LoVo (cell line): ENCODE measurements around the gene TAP2.
A peak's percentile ranks its signal among the peaks of the same experiment; 100 is the strongest.

Experiments
- DNase-seq: peaks from one replicate; pipeline ENCODE4 v3.0.0-alpha.2; 2016; ENCODE audit warnings: low spot score

TAP2 gene

GRCh38 chr6:32854376-32855178 lies 16.0 kb upstream of the TAP2 start:
- DNase-seq = no peak

GRCh38 chr6:32853541-32854375 lies 15.2 kb upstream of the TAP2 start, which contains the start of the genes PSMB9 and TAP1:
Gene PSMB9, plus strand, starts transcription at chr6:32854192. Its CDS starts 38 bp downstream, at chr6:32854230.
Gene TAP1, minus strand, starts transcription at chr6:32853704. Its CDS starts 68 bp downstream, at chr6:32853636.
- peak; percentile 93 for DNase-seq

- no peak for DNase-seq
Observed at GRCh38 chr6:32852844-32853540, 14.5 kb upstream of the TAP2 start.

- DNase-seq = no peak
Observed at GRCh38 chr6:32852018-32852843, 13.7 kb upstream of the TAP2 start.

- DNase-seq = no peak
Observed at GRCh38 chr6:32851025-32851424, 12.5 kb upstream of the TAP2 start.

GRCh38 chr6:32849126-32849525 lies 10.6 kb upstream of the TAP2 start:
- no peak for DNase-seq

GRCh38 chr6:32847795-32848194 lies 9.3 kb upstream of the TAP2 start:
- no peak for DNase-seq

- no peak for DNase-seq
Observed at GRCh38 chr6:32847004-32847403, 8.5 kb upstream of the TAP2 start.

GRCh38 chr6:32845384-32845884 lies 6.9 kb upstream of the TAP2 start:
- no peak for DNase-seq

GRCh38 chr6:32844839-32845383 lies 6.4 kb upstream of the TAP2 start:
- no peak for DNase-seq

GRCh38 chr6:32843979-32844838 lies 5.7 kb upstream of the TAP2 start, which contains the start of gene PSMB8:
Gene PSMB8, minus strand, starts transcription at chr6:32844047. Its CDS starts 51 bp downstream, at chr6:32843996.
- peak; percentile 98 for DNase-seq

GRCh38 chr6:32843331-32843978 lies 4.9 kb upstream of the TAP2 start:
- DNase-seq = no peak

- no peak for DNase-seq
Observed at GRCh38 chr6:32842690-32843089, 4.2 kb upstream of the TAP2 start.

- DNase-seq = no peak
Observed at GRCh38 chr6:32842021-32842650, 3.6 kb upstream of the TAP2 start.

GRCh38 chr6:32840604-32841246 lies 2.2 kb upstream of the TAP2 start:
- DNase-seq = no peak

- no peak for DNase-seq
Observed at GRCh38 chr6:32839356-32839755, 817 bp upstream of the TAP2 start.

GRCh38 chr6:32837651-32838113 lies 857 bp downstream of the TAP2 start:
- DNase-seq = peak; percentile 29

- DNase-seq = no peak
Observed at GRCh38 chr6:32836873-32837272, 1.7 kb downstream of the TAP2 start.
